ENCODE measurements around the gene SCFD2.

The SCFD2 gene

GRCh38 chr4:53113431-53114225 is 252.2 kb downstream of the SCFD2 start:
- Histone ChIP-seq H3K27ac (replicated peaks) (no peak overlapping the region), H3K27me3 (ENCODE audit: insufficient read depth, poor library complexity, severe bottlenecking) (no peaks in the 10 kb centered on the region), H3K4me3 (replicated peaks; ENCODE audit: insufficient read depth, low read length) (no peak overlapping the region)
- TF ChIP-seq CTCF (IDR thresholded peaks at IDR 0.05; ENCODE audit: insufficient read depth, low read length): no peak
- TF ChIP-seq GABPA (IDR thresholded peaks at IDR 0.05; ENCODE audit: low read depth): no peak
- no peak for TF ChIP-seq POLR2AphosphoS5 (IDR thresholded peaks at IDR 0.05; ENCODE audit: low read depth)
- no peak for TF ChIP-seq SPI1 (IDR thresholded peaks at IDR 0.05; ENCODE audit: borderline replicate concordance, low read depth)
- no peak for TF ChIP-seq REST (IDR thresholded peaks at IDR 0.05; ENCODE audit: insufficient replicate concordance, low read depth)
- no peak for DNase-seq (ENCODE audit: low read depth in 1 of 2, low spot score in 1 of 2)

- DNase-seq (ENCODE audit: low read depth in 1 of 2, low spot score in 1 of 2): no peak
- Histone ChIP-seq H3K27me3 (ENCODE audit: insufficient read depth, poor library complexity, severe bottlenecking) (no peaks in the 10 kb centered on the region), H3K27ac (replicated peaks) (no peak overlapping the region), H3K4me3 (replicated peaks; ENCODE audit: insufficient read depth, low read length) (no peak overlapping the region)
- no peak for TF ChIP-seq REST (IDR thresholded peaks at IDR 0.05; ENCODE audit: insufficient replicate concordance, low read depth)
- no peak for TF ChIP-seq GABPA (IDR thresholded peaks at IDR 0.05; ENCODE audit: low read depth)
- no peak for TF ChIP-seq SPI1 (IDR thresholded peaks at IDR 0.05; ENCODE audit: borderline replicate concordance, low read depth)
- TF ChIP-seq POLR2AphosphoS5 (IDR thresholded peaks at IDR 0.05; ENCODE audit: low read depth): no peak
- no peak for TF ChIP-seq CTCF (IDR thresholded peaks at IDR 0.05; ENCODE audit: insufficient read depth, low read length)
Measured at GRCh38 chr4:53105313-53105712, 260.5 kb downstream of the SCFD2 start.

DNA sequence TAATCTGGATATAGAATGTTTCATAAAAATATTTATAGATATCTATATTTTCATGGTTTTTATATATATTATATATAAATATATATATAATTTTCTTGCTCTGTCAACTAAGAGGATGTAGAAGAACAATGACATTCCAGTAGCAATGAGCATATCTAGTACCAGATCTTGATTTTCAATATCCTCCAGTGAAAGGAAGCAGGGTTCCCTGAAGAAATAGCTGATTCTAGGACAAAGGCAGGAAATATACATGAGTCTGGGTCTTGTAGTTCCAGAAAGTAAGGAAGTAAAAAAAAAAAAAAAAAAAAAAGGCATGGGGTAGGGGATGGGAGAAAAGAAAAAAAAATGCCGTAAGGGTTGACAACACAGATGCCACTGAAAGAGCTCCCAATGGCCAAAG is 262.4 kb downstream of the SCFD2 start:
- TF ChIP-seq GABPA (IDR thresholded peaks at IDR 0.05; ENCODE audit: low read depth) (no peak), CTCF (IDR thresholded peaks at IDR 0.05; ENCODE audit: insufficient read depth, low read length) (no peak)
- Histone ChIP-seq H3K4me3 (replicated peaks; ENCODE audit: insufficient read depth, low read length) (no peak overlapping the region), H3K27me3 (ENCODE audit: insufficient read depth, poor library complexity, severe bottlenecking) (no peaks in the 10 kb centered on the region), H3K27ac (replicated peaks) (no peak overlapping the region)
- DNase-seq (ENCODE audit: low read depth in 1 of 2, low spot score in 1 of 2): no peak

DNA sequence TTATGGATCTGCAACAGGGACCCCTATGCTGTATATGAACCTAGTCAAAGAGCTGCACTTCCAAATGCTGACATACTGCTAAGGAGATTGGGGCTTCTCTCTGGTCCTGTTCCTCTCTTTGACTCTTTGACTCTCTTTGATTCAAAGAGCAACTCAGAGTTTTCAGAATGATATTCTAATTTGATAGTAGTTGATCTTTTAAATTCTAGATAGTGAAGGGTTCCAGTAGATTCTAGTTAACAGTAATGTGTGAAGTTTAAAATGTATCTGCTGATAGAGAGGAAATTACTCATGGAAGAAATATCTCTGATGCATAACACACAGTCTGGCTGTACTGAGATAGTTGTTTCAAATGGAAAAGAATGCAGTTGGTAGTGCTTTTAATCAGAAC is 264.7 kb downstream of the SCFD2 start:
- Histone ChIP-seq H3K27me3 (ENCODE audit: insufficient read depth, poor library complexity, severe bottlenecking) (no peaks in the 10 kb centered on the region), H3K4me3 (replicated peaks; ENCODE audit: insufficient read depth, low read length) (no peak overlapping the region), H3K27ac (replicated peaks) (no peak overlapping the region)
- TF ChIP-seq GABPA (IDR thresholded peaks at IDR 0.05; ENCODE audit: low read depth) (no peak), REST (IDR thresholded peaks at IDR 0.05; ENCODE audit: insufficient replicate concordance, low read depth) (no peak), POLR2AphosphoS5 (IDR thresholded peaks at IDR 0.05; ENCODE audit: low read depth) (no peak), CTCF (IDR thresholded peaks at IDR 0.05; ENCODE audit: insufficient read depth, low read length) (no peak), SPI1 (IDR thresholded peaks at IDR 0.05; ENCODE audit: borderline replicate concordance, low read depth) (no peak)
- DNase-seq (ENCODE audit: low read depth in 1 of 2, low spot score in 1 of 2): no peak

Data from HL-60 (cell line).